GM12874 (cell line): Measurements from ENCODE around the gene ZNF155.

Experiments used
- CTCF ChIP-seq: IDR thresholded peaks from 2 replicates; pipeline ENCODE4 v1.5.1; 2011; ENCODE audit warnings: low read depth, mild to moderate bottlenecking, control low read depth, low read length, moderate library complexity; ENCODE audit not compliant: insufficient read depth

Gene ZNF155

GRCh38 chr19:43950834-43951645 lies 32.9 kb upstream of the ZNF155 start, which contains the start of gene ZNF221:
Gene ZNF221 (plus strand): TSS chr19:43951228. CDS start chr19:43962727, 11,499 bp downstream.
- TF ChIP-seq CTCF, result peak; percentile 46

GRCh38 chr19:43956827-43957226 lies 27.2 kb upstream of the ZNF155 start:
- no peak for TF ChIP-seq CTCF

GRCh38 chr19:43957891-43958290 lies 26.1 kb upstream of the ZNF155 start:
- no peak for TF ChIP-seq CTCF

GRCh38 chr19:43960411-43960810 lies 23.6 kb upstream of the ZNF155 start:
- no peak for TF ChIP-seq CTCF

DNA sequence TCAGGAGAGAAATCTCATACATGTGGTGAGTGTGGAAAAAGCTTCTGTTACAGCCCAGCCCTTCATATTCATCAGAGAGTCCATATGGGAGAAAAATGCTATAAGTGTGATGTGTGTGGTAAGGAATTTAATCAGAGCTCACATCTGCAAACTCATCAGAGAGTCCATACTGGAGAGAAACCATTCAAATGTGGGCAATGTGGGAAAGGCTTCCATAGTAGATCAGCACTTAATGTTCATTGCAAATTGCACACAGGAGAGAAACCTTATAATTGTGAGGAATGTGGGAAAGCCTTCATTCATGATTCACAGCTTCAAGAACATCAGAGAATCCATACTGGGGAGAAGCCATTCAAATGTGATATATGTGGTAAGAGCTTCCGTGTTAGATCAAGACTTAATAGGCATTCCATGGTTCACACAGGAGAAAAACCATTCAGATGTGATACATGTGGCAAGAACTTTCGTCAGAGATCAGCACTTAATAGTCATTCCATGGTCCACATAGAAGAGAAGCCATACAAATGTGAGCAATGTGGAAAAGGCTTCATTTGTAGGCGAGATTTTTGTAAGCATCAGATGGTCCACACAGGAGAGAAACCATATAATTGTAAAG lies 17.8 kb upstream of the ZNF155 start:
- TF ChIP-seq CTCF, result no peak

DNA sequence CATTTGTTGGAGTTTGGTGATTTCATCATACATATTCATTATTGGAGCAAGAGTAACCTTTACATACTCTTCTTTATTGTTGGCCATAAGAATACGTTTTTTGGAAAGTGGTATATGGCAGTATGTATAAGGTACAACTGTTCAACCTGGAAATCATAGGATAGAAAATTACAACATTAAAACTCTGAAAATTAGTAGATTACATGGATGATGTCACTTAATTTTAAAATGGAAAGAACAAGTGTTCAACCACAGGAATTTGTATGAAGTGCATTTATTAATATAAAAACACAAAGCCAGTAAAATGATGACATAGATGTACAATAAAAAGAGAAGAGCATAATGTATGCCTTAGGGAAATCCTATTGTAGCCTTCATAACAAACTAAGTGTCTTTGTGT lies 7.3 kb upstream of the ZNF155 start:
- TF ChIP-seq CTCF, result no peak

GRCh38 chr19:43983544-43983911 lies 460 bp upstream of the ZNF155 start:
- TF ChIP-seq CTCF, result no peak
